HuH-7.5 (cell line): ENCODE results near the gene HOXA13.

Experiments
- DNase-seq: peaks from one replicate; pipeline ENCODE4 v3.0.0; 2011; ENCODE audit warnings: low spot score

Gene HOXA13

DNA sequence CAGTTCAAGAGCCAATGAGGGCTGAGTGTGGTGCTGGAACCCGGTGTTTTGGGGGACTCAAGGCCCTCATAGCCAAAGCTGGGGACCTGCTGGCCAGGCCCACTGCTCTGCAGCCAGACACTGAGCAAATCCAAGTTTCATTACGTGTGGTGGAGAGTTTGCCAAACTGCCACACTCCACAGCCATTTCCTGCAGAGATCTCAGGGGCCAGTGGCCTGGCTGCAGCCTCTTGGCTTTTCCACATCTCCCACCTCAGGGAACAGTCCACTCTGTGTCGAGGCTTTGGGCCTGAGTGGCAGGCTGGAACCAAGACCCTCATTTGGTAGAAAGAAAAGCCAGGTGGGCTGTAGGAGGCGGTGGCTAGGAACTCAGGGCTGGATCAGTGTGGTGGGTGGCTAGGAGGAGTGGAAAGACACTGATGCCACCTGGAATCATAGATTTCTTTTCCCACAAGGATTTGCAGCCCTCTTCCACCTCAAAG, 18.1 kb downstream of the HOXA13 start:
- DNase-seq, result no peak

DNA sequence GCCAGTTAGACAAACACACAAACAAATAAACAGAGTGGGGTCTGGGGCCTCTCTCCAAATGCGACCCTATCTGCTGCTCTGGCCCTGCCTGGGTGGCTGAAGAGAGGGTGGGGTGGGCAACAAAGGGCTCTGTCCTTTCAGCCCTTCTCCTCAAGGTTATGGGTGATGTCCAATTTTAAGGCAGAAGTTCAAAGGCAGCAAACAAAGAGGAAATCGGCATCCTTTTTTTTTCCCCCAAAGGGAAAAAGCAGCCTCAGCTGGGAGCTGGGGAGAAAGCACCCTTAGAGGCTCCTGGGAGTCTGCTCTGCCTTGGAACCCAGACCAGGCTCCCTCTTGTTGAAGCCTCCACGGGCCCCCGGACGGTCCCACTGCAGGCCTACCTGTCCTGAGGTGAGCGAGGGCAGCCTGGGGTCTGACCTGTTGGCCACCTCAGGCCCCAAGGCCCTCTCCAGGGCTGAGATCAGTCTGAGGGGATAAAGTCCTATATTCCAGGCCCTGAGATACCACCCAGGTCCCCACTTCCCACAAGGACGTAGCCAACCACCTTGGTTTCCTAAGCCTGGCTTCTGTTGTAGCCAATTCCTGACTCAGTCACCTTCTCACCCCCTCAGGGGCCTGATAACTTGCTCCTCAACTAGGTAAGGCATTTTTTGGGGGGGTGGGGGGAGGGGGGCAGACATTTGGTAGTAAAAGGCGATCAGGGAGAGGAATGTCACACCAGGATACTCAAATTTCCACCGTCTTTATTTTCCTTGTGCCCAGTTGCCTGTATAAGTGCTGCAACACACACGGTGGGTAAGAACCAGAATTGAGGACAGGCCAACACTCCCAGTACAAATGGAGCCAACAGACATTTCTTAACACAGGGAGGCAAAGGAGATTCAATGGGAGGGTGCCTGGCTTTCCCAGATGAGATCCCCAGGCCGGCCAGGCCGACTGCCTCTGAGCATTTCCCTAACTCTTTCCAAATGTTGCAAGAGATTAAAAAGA, 19.2 kb downstream of the HOXA13 start:
- DNase-seq, result no peak

- peak; percentile 95 for DNase-seq
Measured at GRCh38 chr7:27179503-27180430, 20.1 kb downstream of the HOXA13 start.

DNA sequence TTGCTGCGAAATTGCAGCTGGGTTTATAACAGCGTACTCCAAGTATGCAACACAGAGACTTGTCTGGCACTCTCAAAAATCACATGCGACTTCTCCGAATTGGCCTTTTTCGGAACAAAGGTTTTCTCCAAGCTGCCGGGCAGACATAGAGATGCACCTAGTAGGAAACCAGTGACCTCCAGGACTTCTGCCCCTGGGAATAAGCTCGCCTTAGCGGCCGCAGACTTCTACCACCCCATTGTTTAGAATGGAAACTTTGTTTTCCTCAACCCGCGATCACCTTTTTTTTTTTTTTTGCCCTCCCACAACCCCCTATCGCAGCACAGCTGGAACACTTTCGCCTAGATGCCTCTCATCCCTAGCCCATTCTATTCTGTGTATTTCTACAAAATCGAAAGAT, 20.9 kb downstream of the HOXA13 start:
- DNase-seq, result no peak

DNA sequence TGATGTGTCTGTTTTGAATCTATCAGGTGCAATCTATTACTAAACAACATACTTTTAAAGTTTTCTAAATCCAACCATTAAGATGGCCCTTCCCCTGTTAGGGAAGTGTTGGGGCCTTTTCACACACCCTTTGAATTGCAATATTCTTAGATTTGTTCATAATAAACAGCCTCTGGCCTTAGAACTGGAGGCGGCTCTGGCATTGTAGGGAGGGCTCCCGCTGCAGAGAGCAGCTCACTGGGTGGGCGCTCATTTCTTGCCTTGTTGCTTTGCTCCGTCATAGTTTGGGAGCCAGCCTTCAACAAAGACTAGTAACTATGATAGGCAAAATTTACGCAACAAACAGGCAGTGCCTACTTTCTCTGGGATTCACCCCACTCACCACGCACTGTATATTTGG, 21.5 kb downstream of the HOXA13 start:
- no peak for DNase-seq

GRCh38 chr7:27177795-27178320, 22.0 kb downstream of the HOXA13 start:
- DNase-seq, result no peak

DNA sequence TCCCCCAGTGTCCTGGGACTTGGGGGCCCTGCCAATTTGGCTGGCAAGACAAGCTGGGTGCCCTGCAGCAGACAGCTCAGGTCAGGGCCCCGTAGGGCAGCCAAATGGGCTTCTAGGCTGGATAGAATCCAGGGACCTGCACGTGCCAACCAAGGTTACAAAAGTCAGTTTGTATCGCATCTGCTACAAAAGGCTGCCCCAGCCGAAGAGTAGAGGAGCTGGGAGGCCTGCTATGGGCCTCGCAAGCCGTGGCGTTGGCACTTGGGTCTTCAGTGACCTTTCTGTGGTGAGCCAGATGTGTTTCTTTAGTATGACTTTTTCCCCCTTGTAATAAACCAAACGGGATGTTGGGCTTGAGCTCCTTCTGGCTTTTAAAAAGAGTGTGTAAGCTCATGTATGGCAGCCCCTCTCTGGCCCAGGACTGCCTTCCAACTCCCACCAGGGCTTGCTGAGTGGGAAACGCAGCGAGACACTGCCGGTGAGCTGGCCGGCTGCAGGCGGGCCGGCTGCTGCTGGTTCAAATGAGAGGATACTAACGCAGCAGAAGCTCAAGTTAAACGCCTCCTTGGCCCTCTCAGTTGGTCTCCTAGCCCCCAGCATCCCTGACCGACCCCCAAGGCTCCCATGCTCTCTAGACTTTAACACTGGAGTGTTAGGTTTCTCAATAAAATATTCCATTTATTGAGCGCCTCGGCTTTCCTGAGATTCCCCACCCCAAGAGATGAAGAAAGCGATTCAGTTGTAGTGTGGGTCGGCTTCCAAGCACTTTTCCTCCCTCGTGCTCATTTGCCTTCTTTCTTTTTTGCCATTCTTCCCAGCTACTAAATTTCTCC, 22.7 kb downstream of the HOXA13 start:
- DNase-seq, result no peak

DNA sequence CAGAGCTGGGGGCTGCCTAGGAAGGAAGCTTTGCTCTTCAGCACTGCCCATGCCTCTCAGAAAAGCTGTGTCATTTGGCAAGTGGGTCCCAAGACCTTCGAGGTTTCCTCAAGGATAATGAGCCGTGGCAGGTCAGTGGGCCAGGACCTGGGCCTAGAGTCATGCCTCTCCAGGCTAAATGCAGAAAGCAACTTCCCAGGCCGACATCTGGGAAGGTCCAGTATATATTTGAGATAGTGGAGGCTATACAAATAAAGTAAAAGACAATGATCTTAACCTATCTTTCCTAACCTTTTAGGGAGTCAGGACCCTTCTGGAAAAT, 23.4 kb downstream of the HOXA13 start:
- DNase-seq, result no peak

DNA sequence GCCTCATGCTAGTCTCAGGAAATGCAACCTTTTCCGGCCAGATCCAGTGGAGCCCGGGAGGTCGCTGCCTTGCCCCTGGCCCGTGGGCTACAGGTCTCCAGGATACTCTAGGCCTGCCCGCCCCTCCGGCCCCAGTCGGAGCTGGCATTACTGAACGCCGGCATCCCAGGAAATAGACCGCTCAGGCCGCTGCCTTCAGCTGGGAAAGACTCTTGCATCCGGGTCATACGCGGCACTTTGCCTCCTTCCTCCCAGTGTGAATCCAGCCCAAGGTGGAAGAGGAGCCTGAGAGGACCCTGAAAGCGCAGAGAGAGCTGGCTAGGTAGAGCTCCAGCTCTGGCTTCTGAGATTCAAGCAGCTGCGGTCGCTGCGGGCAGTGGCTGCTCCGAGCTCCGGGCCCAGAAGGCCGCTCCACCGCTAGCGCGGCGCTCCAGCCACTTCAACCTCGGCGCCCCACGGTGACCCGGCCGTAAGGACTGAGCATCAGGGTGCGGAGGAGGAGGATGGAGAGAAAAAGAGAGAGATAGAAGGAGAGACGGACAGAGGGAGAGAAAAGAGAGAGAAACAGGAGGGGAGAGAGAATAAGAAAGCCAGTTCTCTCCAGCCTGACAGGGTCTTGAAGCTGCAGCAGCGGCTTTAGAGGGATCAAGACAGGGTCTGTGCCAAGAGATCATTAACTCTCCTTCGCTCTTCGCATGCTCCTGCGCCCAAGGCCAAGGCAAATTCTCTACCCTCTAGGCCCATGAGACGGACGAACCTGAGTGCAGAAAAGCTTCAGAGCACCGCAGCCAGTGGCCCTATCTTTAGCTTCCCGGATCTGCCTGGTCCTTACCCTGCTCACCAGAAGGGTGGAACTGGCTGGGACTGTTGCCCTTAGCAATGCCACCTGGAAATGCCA, 24.0 kb downstream of the HOXA13 start:
- DNase-seq, result no peak

- DNase-seq, result no peak
Measured at GRCh38 chr7:27174874-27175625, 24.8 kb downstream of the HOXA13 start.

DNA sequence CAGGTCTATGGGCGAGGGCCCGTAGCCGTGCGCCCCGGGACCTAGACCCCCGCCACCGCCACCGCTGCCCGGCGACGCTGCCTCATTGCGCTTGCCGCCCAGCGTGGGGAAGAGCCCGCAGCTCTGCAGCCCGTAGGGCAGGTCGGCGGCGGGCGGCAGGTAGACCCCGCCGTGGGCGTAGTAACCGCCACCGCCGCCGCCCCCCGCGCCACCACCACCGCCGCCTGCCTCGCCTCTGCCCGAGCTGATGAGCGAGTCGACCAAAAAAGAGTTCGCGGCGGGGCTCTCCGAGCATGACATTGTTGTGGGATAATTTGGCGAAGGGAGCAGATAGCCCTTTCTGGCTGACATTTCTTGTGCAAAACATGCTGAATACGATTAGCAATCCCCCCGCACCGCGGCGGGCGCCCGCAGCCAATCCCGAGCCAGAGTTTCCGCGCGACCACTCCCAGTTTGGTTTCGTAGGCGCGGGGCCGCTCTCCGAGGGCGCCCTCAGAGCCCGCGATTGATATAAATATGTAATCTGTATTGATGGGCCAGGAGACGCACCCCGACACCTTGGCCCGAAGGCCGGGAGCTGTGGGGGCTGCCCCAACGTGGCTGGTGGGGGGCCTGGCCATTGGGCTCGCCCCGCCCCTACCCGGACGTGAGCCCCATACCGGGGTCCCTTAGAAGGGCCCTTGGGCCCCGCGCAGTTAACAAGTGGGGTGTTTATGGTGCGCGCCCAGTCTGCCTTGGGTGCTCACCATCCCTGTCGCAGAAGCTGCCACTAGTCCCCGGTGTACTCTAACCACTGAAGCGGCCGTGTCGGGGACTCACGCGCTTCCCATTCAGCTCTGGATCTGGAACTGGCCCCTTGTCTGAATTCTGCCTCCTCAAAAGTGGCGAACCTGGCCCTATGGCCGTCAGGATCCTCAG, 25.7 kb downstream of the HOXA13 start, which contains the start of gene HOXA10:
HOXA10 (minus strand) TSS at position 365 of the 918 bp plus-strand sequence; CDS start at position 351, 14 bp downstream.
- no peak for DNase-seq

DNA sequence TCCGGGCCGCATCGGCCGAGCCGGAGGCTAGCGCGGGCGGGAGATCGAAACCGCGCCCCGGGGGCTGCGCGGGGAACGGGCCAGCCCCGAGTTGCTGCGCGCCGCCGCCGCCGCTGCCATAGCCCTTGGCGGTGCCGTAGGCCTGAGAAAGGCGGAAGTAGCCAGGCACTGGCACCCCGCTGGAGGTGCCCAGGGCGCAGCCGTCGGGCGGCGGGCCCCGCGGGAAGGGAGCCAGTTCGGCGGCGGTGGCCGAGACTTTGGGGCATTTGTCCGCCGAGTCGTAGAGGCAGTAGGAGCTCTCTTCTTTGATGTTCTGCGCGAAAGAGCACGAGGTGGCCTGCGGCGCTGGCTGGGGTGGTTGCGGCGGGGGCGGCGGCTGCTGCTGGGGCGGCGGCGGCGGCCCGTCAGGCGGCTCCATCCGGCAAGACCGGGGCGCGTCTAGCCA, 26.4 kb downstream of the HOXA13 start:
- DNase-seq, result peak; percentile 64

GRCh38 chr7:27172823-27173510, 26.9 kb downstream of the HOXA13 start:
- peak; percentile 80 for DNase-seq

DNA sequence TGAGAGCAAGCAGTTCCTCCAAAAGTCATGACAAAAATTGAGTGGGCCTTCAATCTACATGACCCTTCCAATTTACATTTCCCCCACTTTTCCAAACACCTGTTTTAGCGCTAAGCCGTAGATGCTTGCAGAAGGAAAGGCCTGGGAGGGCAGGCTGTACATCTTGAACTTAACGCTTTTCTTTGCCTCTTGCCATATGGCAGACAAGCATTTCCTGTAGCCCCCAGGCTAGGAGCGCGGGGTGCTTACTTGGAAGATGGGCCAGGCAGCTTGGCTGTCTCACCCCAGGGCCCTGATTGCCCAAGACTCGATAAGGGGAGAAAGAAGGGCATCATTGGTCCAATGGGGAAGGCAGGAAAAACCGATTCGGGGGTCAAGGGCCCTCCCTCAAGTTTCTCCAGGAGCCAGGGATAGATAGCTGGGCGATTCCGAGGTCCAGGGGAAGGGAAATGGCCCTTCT, 27.5 kb downstream of the HOXA13 start:
- no peak for DNase-seq

DNA sequence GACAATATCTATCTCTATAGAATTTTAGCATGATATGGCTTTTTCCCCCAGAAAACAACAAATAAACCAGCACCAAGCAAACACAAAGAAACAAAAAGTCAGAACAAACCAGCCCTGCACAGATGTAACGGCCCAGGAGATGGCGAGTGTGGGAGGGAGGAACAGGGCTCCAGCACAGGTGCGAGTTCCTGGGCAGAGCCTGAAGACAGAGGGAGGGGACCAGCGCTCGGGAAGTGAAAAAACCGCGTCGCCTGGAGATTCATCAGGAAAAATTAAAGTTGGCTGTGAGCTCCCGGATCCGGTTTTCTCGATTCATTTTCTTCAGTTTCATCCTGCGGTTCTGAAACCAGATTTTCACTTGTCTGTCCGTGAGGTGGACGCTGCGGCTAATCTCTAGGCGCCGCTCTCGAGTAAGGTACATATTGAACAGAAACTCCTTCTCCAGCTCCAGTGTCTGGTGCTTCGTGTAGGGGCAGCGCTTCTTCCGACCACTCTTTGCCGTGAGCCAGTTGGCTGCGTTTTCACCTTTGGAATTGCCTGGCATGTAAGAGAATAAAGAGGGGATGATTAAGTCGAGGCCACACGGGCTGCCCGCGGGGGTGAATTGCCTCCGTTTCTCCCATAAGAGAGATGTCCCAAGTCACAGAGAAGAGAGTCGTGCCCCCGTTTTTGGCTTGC, 28.1 kb downstream of the HOXA13 start:
- no peak for DNase-seq

- no peak for DNase-seq
Measured at GRCh38 chr7:27171325-27171636, 28.6 kb downstream of the HOXA13 start.
